ENCODE results near the gene ST6GAL1.
"Not testable (repeated sequence)": the region's sequence is repeated elsewhere in the genome, so short reads cannot be mapped to it uniquely, and the experiment has no call there.

ST6GAL1 gene

DNA sequence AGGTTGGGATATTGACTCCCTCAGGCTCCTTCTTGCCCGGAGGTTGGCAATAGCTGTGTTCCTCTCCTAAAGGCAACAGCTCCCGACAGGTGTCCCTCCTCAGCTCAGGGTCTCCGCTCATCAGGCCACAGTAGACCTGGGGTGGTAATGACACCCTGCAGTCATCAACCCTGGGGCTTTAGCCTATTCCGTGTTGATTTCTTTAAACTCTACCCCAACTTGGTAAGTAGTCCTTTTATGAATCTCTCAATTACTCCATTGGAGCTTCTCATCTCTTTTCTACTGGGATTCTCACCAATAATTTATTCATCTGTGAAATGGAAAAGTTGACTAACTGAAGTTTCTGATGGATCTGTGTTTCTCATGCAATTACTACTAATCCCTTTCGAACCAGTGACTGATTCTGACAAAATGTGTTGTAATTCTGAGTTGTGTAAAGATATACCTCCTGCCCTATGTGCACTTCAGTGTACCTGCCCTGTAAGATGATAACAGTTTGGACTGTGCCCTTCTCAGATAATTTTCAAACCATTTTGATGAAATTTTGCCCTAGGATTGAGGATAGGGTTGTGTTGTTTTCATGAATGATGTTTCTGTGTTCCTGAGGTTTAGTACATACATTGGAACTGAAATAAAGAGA is 119.3 kb downstream of the ST6GAL1 start:
- H3K27ac ChIP-seq, result no peak overlapping the region
- H3K4me2 ChIP-seq, result no peak overlapping the region
- no peak for TF ChIP-seq CTCF (conservative IDR thresholded peaks at IDR 0.05; ENCODE audit: low read depth, low read length)
- no peaks in the 10 kb centered on the region for H3K4me1 ChIP-seq (ENCODE audit: low read depth, poor library complexity, severe bottlenecking)
- no peaks in the 10 kb centered on the region for H3K79me2 ChIP-seq (ENCODE audit: insufficient read depth, low read depth)
- no peak overlapping the region for H3K9ac ChIP-seq
- H4K20me1 ChIP-seq (ENCODE audit: insufficient read depth), result no peaks in the 10 kb centered on the region
- H3K27me3 ChIP-seq (ENCODE audit: insufficient read depth, low read depth), result no peaks in the 10 kb centered on the region
- no peak overlapping the region for H3K4me3 ChIP-seq (IDR thresholded peaks at IDR 0.05; ENCODE audit: insufficient read depth, low read depth, low read length)
- H2AFZ ChIP-seq (ENCODE audit: low read depth), result no peak overlapping the region
- no peaks in the 10 kb centered on the region for H3K36me3 ChIP-seq (ENCODE audit: insufficient read depth)

DNA sequence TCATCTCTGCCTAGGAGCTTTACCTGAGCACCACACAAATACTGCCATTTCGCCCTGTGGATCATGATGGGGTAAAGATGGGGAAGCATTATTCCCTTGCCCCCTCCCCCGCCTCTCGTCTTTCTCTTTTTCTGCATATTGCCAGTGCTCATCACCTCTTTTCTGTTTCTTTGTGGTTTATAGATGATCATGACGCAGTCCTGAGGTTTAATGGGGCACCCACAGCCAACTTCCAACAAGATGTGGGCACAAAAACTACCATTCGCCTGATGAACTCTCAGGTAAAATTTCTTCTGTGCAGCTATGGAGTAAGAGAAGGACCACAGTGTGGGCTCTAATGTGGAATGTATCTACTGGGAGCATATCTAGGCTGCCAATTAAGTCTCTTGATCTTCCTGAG is 120.7 kb downstream of the ST6GAL1 start:
- Histone ChIP-seq H3K27ac (no peak overlapping the region), H3K4me2 (no peak overlapping the region), H2AFZ (ENCODE audit: low read depth) (no peak overlapping the region), H3K27me3 (ENCODE audit: insufficient read depth, low read depth) (no peaks in the 10 kb centered on the region), H3K36me3 (ENCODE audit: insufficient read depth) (no peaks in the 10 kb centered on the region), H3K4me3 (IDR thresholded peaks at IDR 0.05; ENCODE audit: insufficient read depth, low read depth, low read length) (no peak overlapping the region), H4K20me1 (ENCODE audit: insufficient read depth) (no peaks in the 10 kb centered on the region), H3K9ac (no peak overlapping the region), H3K79me2 (ENCODE audit: insufficient read depth, low read depth) (no peaks in the 10 kb centered on the region), H3K4me1 (ENCODE audit: low read depth, poor library complexity, severe bottlenecking) (no peaks in the 10 kb centered on the region)
- TF ChIP-seq CTCF (conservative IDR thresholded peaks at IDR 0.05; ENCODE audit: low read depth, low read length), result no peak

GRCh38 chr3:187051724-187052366 is 121.5 kb downstream of the ST6GAL1 start:
- no peaks in the 10 kb centered on the region for H3K36me3 ChIP-seq (ENCODE audit: insufficient read depth)
- no peak overlapping the region for H3K4me3 ChIP-seq (IDR thresholded peaks at IDR 0.05; ENCODE audit: insufficient read depth, low read depth, low read length)
- no peak overlapping the region for H2AFZ ChIP-seq (ENCODE audit: low read depth)
- H3K4me2 ChIP-seq, result no peak overlapping the region
- no peak overlapping the region for H3K9ac ChIP-seq
- no peak for TF ChIP-seq CTCF (conservative IDR thresholded peaks at IDR 0.05; ENCODE audit: low read depth, low read length)
- H3K27ac ChIP-seq, result no peak overlapping the region
- H3K79me2 ChIP-seq (ENCODE audit: insufficient read depth, low read depth), result no peaks in the 10 kb centered on the region
- H4K20me1 ChIP-seq (ENCODE audit: insufficient read depth), result no peaks in the 10 kb centered on the region
- no peaks in the 10 kb centered on the region for H3K27me3 ChIP-seq (ENCODE audit: insufficient read depth, low read depth)
- H3K4me1 ChIP-seq (ENCODE audit: low read depth, poor library complexity, severe bottlenecking), result no peaks in the 10 kb centered on the region

DNA sequence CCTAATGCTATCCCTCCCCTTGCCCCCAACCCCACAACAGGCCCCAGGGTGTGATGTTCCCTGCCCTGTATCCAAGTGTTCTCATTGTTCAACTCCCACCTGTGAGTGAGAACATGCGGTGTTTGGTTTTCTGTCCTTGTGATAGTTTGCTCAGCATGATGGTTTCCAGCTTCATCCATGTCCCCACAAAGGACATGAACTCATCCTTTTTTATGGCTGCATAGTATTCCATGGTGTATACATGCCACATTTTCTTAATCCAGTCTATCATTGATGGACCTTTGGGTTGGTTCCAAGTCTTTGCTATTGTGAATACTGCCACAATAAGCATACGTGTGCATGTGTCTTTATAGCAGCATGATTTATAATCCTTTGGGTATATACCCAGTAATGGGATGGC is 122.1 kb downstream of the ST6GAL1 start:
- H3K9ac ChIP-seq; H3K4me1 ChIP-seq (ENCODE audit: low read depth, poor library complexity, severe bottlenecking); H4K20me1 ChIP-seq (ENCODE audit: insufficient read depth); H3K4me3 ChIP-seq (IDR thresholded peaks at IDR 0.05; ENCODE audit: insufficient read depth, low read depth, low read length); H3K79me2 ChIP-seq (ENCODE audit: insufficient read depth, low read depth); H3K27ac ChIP-seq; H3K27me3 ChIP-seq (ENCODE audit: insufficient read depth, low read depth); H3K4me2 ChIP-seq; H2AFZ ChIP-seq (ENCODE audit: low read depth); H3K36me3 ChIP-seq (ENCODE audit: insufficient read depth): not testable (repeated sequence)

GRCh38 chr3:187054433-187054832 is 124.1 kb downstream of the ST6GAL1 start:
- not testable (repeated sequence) for H4K20me1 ChIP-seq (ENCODE audit: insufficient read depth); H3K79me2 ChIP-seq (ENCODE audit: insufficient read depth, low read depth); H2AFZ ChIP-seq (ENCODE audit: low read depth); H3K4me3 ChIP-seq (IDR thresholded peaks at IDR 0.05; ENCODE audit: insufficient read depth, low read depth, low read length); H3K27me3 ChIP-seq (ENCODE audit: insufficient read depth, low read depth); H3K4me1 ChIP-seq (ENCODE audit: low read depth, poor library complexity, severe bottlenecking); H3K9ac ChIP-seq; H3K36me3 ChIP-seq (ENCODE audit: insufficient read depth); H3K27ac ChIP-seq; H3K4me2 ChIP-seq

- not testable (repeated sequence) for H3K79me2 ChIP-seq (ENCODE audit: insufficient read depth, low read depth); H2AFZ ChIP-seq (ENCODE audit: low read depth); H3K4me2 ChIP-seq; H3K9ac ChIP-seq; H3K36me3 ChIP-seq (ENCODE audit: insufficient read depth); H3K27me3 ChIP-seq (ENCODE audit: insufficient read depth, low read depth); H3K27ac ChIP-seq; H3K4me3 ChIP-seq (IDR thresholded peaks at IDR 0.05; ENCODE audit: insufficient read depth, low read depth, low read length); H4K20me1 ChIP-seq (ENCODE audit: insufficient read depth)
- peaks cover 20% of the 10 kb centered on the region for H3K4me1 ChIP-seq (ENCODE audit: low read depth, poor library complexity, severe bottlenecking)
Observed at GRCh38 chr3:187057803-187058202, 127.5 kb downstream of the ST6GAL1 start.

Measured in KMS-11 (cell line).